GM21529 (cell line): Measurements from ENCODE around the gene CALU.

Experiments used
- ATAC-seq: cut with Tn5 transposase; IDR thresholded peaks from one replicate; pipeline ENCODE4 v1.9.1; 2021; ENCODE audit not compliant: unreplicated experiment

The CALU gene

GRCh38 chr7:128783143-128783861, 44.1 kb downstream of the CALU start:
- no peak for ATAC-seq

GRCh38 chr7:128785738-128786137, 46.6 kb downstream of the CALU start:
- ATAC-seq = no peak

- ATAC-seq = no peak
These were observed 49.6 kb downstream of the CALU start for GRCh38 chr7:128788446-128789412.

- ATAC-seq = peak; percentile 6
These were observed 51.3 kb downstream of the CALU start for GRCh38 chr7:128790315-128791041.

GRCh38 chr7:128791121-128791971, 52.2 kb downstream of the CALU start, which contains the start of gene CCDC136:
Gene CCDC136 (plus strand): TSS chr7:128791968. CDS start chr7:128792412, 444 bp downstream.
- ATAC-seq = peak; percentile 79

- no peak for ATAC-seq
These were observed 52.8 kb downstream of the CALU start for GRCh38 chr7:128791972-128792327.

- ATAC-seq = no peak
These were observed 53.5 kb downstream of the CALU start for GRCh38 chr7:128792471-128793180.

- no peak for ATAC-seq
These were observed 54.0 kb downstream of the CALU start for GRCh38 chr7:128793181-128793547.

GRCh38 chr7:128794020-128794419, 54.9 kb downstream of the CALU start:
- no peak for ATAC-seq

GRCh38 chr7:128794436-128794835, 55.3 kb downstream of the CALU start:
- no peak for ATAC-seq

GRCh38 chr7:128795129-128795528, 56.0 kb downstream of the CALU start:
- no peak for ATAC-seq

- ATAC-seq = no peak
These were observed 57.2 kb downstream of the CALU start for GRCh38 chr7:128796327-128796726.

GRCh38 chr7:128799451-128799850, 60.3 kb downstream of the CALU start:
- ATAC-seq = no peak

GRCh38 chr7:128800567-128800966, 61.4 kb downstream of the CALU start:
- ATAC-seq = no peak

GRCh38 chr7:128801003-128801402, 61.8 kb downstream of the CALU start:
- no peak for ATAC-seq

GRCh38 chr7:128801667-128802418, 62.7 kb downstream of the CALU start:
- no peak for ATAC-seq

- ATAC-seq = no peak
These were observed 65.3 kb downstream of the CALU start for GRCh38 chr7:128804484-128804883.

- no peak for ATAC-seq
These were observed 66.1 kb downstream of the CALU start for GRCh38 chr7:128805225-128805624.

GRCh38 chr7:128807191-128807590, 68.0 kb downstream of the CALU start:
- ATAC-seq = no peak
